PC-3 (cell line): ENCODE results near the gene LIX1L. TPM values are rescaled to one million over a fixed set of nuclear protein-coding genes. Genes with fewer than 3 reads are reported as not detected.

ENCODE experiments used
- ATAC-seq: fragments of 200-7000 bp; cut with Tn5 transposase; 2 replicates; pipeline ENCODE4 v1.9.1; 2020; ENCODE audit warnings: mild to moderate bottlenecking, moderate library complexity
- BruUV-seq: library from RNA; stranded (reverse); fragments of 400-500 nt; replicated peaks from 2 replicates; lab custom pipeline; 2021; lab: Mats Ljungman, UMichigan
- CTCF ChIA-PET: fragments of 300-600 bp; sonication (Branson Sonifier 250); formaldehyde crosslinking; loops from one replicate; lab custom pipeline; 2022; ENCODE audit warnings: antibody characterized with exemption; lab: Charles Lee
- POLR2A ChIA-PET: fragments of 300-600 bp; sonication (Branson Sonifier 250); formaldehyde crosslinking; loops from one replicate; lab custom pipeline; 2022; ENCODE audit warnings: antibody characterized with exemption; ENCODE audit not compliant: unreplicated experiment; lab: Charles Lee
- DNase-seq: peaks from one replicate; pipeline ENCODE4 v3.0.0-alpha.2; 2015
- H2AFZ ChIP-seq: fragments of 300-600 bp; sonication (generic); 2 replicates; pipeline ENCODE4 v1.6.0; 2016; ENCODE audit warnings: antibody characterized with exemption, low read length
- H3F3A ChIP-seq: fragments of 300-600 bp; sonication (generic); one replicate; pipeline ENCODE4 v1.6.0; 2017; ENCODE audit warnings: antibody characterized with exemption, low read length, control low read depth, mild to moderate bottlenecking; ENCODE audit not compliant: unreplicated experiment
- H3K27ac ChIP-seq: fragments of 300-600 bp; sonication (generic); 2 replicates; pipeline ENCODE4 v1.5.1; 2016; ENCODE audit warnings: mild to moderate bottlenecking, low read length
- H3K27me3 ChIP-seq: fragments of 300-600 bp; sonication (generic); 2 replicates; pipeline ENCODE4 v1.6.1; 2016; ENCODE audit warnings: low read length, mixed read lengths
- H3K36me3 ChIP-seq: fragments of 300-600 bp; sonication (generic); 2 replicates; pipeline ENCODE4 v1.6.1; 2016; ENCODE audit warnings: low read depth, mixed run types, low read length, mixed read lengths
- H3K4me1 ChIP-seq: fragments of 300-600 bp; sonication (generic); 2 replicates; pipeline ENCODE4 v1.5.1; 2016; ENCODE audit warnings: low read length; ENCODE audit not compliant: insufficient read depth
- H3K4me2 ChIP-seq: fragments of 300-600 bp; sonication (generic); 2 replicates; pipeline ENCODE4 v1.6.0; 2016; ENCODE audit warnings: low read length
- H3K4me3 ChIP-seq: fragments of 300-600 bp; sonication (generic); 2 replicates; pipeline ENCODE4 v1.5.1; 2016; ENCODE audit warnings: mild to moderate bottlenecking, low read length, mixed read lengths
- H3K79me2 ChIP-seq: fragments of 300-600 bp; sonication (generic); 2 replicates; pipeline ENCODE4 v1.6.1; 2017; ENCODE audit warnings: low read length, mixed read lengths
- H3K9ac ChIP-seq: fragments of 300-600 bp; sonication (generic); 2 replicates; pipeline ENCODE4 v1.6.0; 2016; ENCODE audit warnings: mild to moderate bottlenecking, low read length
- H3K9me2 ChIP-seq: fragments of 300-600 bp; sonication (generic); replicated peaks from 2 replicates; pipeline ENCODE4 v1.6.1; 2016; ENCODE audit warnings: mixed run types, low read length, mixed read lengths
- H3K9me3 ChIP-seq: fragments of 300-600 bp; sonication (generic); 2 replicates; pipeline ENCODE4 v1.6.1; 2016; ENCODE audit warnings: low read length, mixed read lengths
- H4K20me1 ChIP-seq: fragments of 300-600 bp; sonication (generic); 2 replicates; pipeline ENCODE4 v1.6.1; 2016; ENCODE audit warnings: low read length, mixed read lengths
- CTCF ChIP-seq: fragments of 300-600 bp; sonication (generic); conservative IDR thresholded peaks from 2 replicates; pipeline ENCODE4 v1.5.1; 2017; ENCODE audit warnings: antibody characterized with exemption, low read depth, mild to moderate bottlenecking, low read length
- EZH2 ChIP-seq: fragments of 300-600 bp; sonication (generic); IDR thresholded peaks from one replicate; pipeline ENCODE4 v1.6.1; 2017; ENCODE audit warnings: antibody characterized with exemption, mild to moderate bottlenecking, low read length; ENCODE audit not compliant: unreplicated experiment
- EZH2phosphoT487 ChIP-seq: fragments of 300-600 bp; sonication (generic); IDR thresholded peaks from 2 replicates; pipeline ENCODE4 v1.6.1; 2018; ENCODE audit warnings: mild to moderate bottlenecking, antibody characterized with exemption, low read length, borderline replicate concordance
- intact Hi-C: fragments of 100-400 bp; cut with micrococcal nuclease; formaldehyde crosslinking; loops from 2 replicates; pipeline ENCODE4 v1.9.0; 2023
- total RNA-seq: library from RNA; depleted of rRNA; stranded (reverse); fragments of >200 nt; gene quantifications from 2 replicates; pipeline ENCODE4 v1.2.3, GENCODE V29; 2014

LIX1L gene
- total RNA-seq, 1 experiment from 2014 or later: 12.5 TPM

GRCh38 chr1:145972580-145972979 lies 14.8 kb upstream of the LIX1L start:
- POLR2A ChIA-PET: no interaction called here
- intact Hi-C loops: no loop called here

GRCh38 chr1:145967288-145967687 lies 9.5 kb upstream of the LIX1L start:
- POLR2A ChIA-PET: no interaction called here
- no peaks in the 10 kb centered on the region for H3F3A ChIP-seq
- intact Hi-C loops: no loop called here
- H3K9ac ChIP-seq: no peak overlapping the region
- no peaks in the 10 kb centered on the region for H4K20me1 ChIP-seq
- H3K9me3 ChIP-seq: no peaks in the 10 kb centered on the region
- peaks cover 18% of the 10 kb centered on the region for H3K4me1 ChIP-seq
- H3K36me3 ChIP-seq: no peaks in the 10 kb centered on the region
- no peak overlapping the region for H3K27ac ChIP-seq
- ATAC-seq (no peak), DNase-seq (no peak)
- H3K79me2 ChIP-seq: no peaks in the 10 kb centered on the region
- BruUV-seq: no TSS peak
- no peak overlapping the region for H2AFZ ChIP-seq
- H3K9me2 ChIP-seq: no peaks in the 10 kb centered on the region
- CTCF ChIA-PET: no interaction called here
- TF ChIP-seq EZH2: no peak
- TF ChIP-seq EZH2phosphoT487: no peak
- TF ChIP-seq CTCF: no peak
- H3K4me2 ChIP-seq: no peak overlapping the region
- no peak overlapping the region for H3K4me3 ChIP-seq
- H3K27me3 ChIP-seq: no peaks in the 10 kb centered on the region

More at GRCh38 chr1:145972580-145972979, 14.8 kb upstream of the LIX1L start:
- ATAC-seq (no peak), DNase-seq (no peak)
- no peaks in the 10 kb centered on the region for H4K20me1 ChIP-seq
- H3K4me3 ChIP-seq: no peak overlapping the region
- H3F3A ChIP-seq: no peaks in the 10 kb centered on the region
- TF ChIP-seq CTCF (no peak), EZH2phosphoT487 (no peak), EZH2 (no peak)
- no peaks in the 10 kb centered on the region for H3K79me2 ChIP-seq
- no peak overlapping the region for H3K4me2 ChIP-seq
- peaks cover 5% of the 10 kb centered on the region for H3K4me1 ChIP-seq
- no peak overlapping the region for H3K9ac ChIP-seq
- H3K27me3 ChIP-seq: no peaks in the 10 kb centered on the region
- no TSS peak for BruUV-seq
- no peaks in the 10 kb centered on the region for H3K9me2 ChIP-seq
- CTCF ChIA-PET: no interaction called here
- H3K9me3 ChIP-seq: no peaks in the 10 kb centered on the region
- no peaks in the 10 kb centered on the region for H3K36me3 ChIP-seq
- H3K27ac ChIP-seq: no peak overlapping the region
- H2AFZ ChIP-seq: no peak overlapping the region

GRCh38 chr1:145965119-145965744 lies 7.4 kb upstream of the LIX1L start:
- no peak for TF ChIP-seq EZH2phosphoT487
- ChIA-PET CTCF (interaction anchor here (1.0 kb wide), 2 partner anchors 73 to 106 kb away, joined by 5 to 6 read pairs; partner anchors contain the start of gene PIAS3), POLR2A (interaction anchor here (0.5 to 1.0 kb wide), 3 partner anchors 15 to 42 kb away, joined by 3 to 9 read pairs (median 4); partner anchors contain the start of gene RBM8A)
- no peaks in the 10 kb centered on the region for H3K36me3 ChIP-seq
- no peaks in the 10 kb centered on the region for H3F3A ChIP-seq
- H3K27me3 ChIP-seq: no peaks in the 10 kb centered on the region
- H3K9me3 ChIP-seq: no peaks in the 10 kb centered on the region
- intact Hi-C loops: no loop called here
- H3K79me2 ChIP-seq: no peaks in the 10 kb centered on the region
- H3K9ac ChIP-seq: peak overlapping the region; percentile 56
- peaks cover 35% of the 10 kb centered on the region for H3K4me1 ChIP-seq
- H2AFZ ChIP-seq: peak overlapping the region; percentile 87
- H3K4me2 ChIP-seq: peak overlapping the region; percentile 91
- DNase-seq (peak; percentile 19), ATAC-seq (no peak)
- no peak overlapping the region for H3K27ac ChIP-seq
- no peaks in the 10 kb centered on the region for H4K20me1 ChIP-seq
- peak overlapping the region; percentile 76 for H3K4me3 ChIP-seq
- BruUV-seq: no TSS peak
- H3K9me2 ChIP-seq: no peaks in the 10 kb centered on the region
